GM12874 (cell line): ENCODE results near the gene AP5S1.

Source experiments
- CTCF ChIP-seq: IDR thresholded peaks from 2 replicates; pipeline ENCODE4 v1.5.1; 2011; ENCODE audit warnings: low read depth, mild to moderate bottlenecking, control low read depth, low read length, moderate library complexity; ENCODE audit not compliant: insufficient read depth

AP5S1 gene

GRCh38 chr20:3820048-3820900, at the start of gene AP5S1:
Gene AP5S1 (plus strand): TSS chr20:3820547. CDS start chr20:3822118, 1,571 bp downstream.
- TF ChIP-seq CTCF, result peak; percentile 97

GRCh38 chr20:3771552-3772058, 48.7 kb upstream of the AP5S1 start:
- no peak for TF ChIP-seq CTCF

- TF ChIP-seq CTCF, result no peak
Observed at GRCh38 chr20:3775457-3776108, 44.8 kb upstream of the AP5S1 start.

- TF ChIP-seq CTCF, result no peak
Observed at GRCh38 chr20:3777381-3777715, 43.0 kb upstream of the AP5S1 start.

- TF ChIP-seq CTCF, result no peak
Observed at GRCh38 chr20:3777716-3778629, 42.4 kb upstream of the AP5S1 start.

- TF ChIP-seq CTCF, result no peak
Observed at GRCh38 chr20:3778976-3779375, 41.4 kb upstream of the AP5S1 start.
